Lung (tissue), 12 donors: ENCODE data around the gene NTM. TPM values are rescaled to one million over a fixed set of nuclear protein-coding genes. Genes with fewer than 3 reads are reported as not detected.

ENCODE experiments used
- ATAC-seq: fragments of 200-7000 bp; cut with Tn5 transposase; one replicate; pipeline ENCODE4 v1.9.1; 2020; ENCODE audit warnings: moderate number of reproducible peaks; ENCODE audit not compliant: insufficient read depth, low FRiP score
- DNase-seq, 3 donors: peaks; one replicate each; pipeline ENCODE4 v3.0.0-alpha.2; 2013 to 2017
- H3K27ac ChIP-seq, 2 donors: one replicate each; pipeline ENCODE4 v1.5.1; 2013; ENCODE audit warnings: mild to moderate bottlenecking in 2 of 2, moderate library complexity in 2 of 2, control low read depth in 1 of 2, inconsistent platforms in 1 of 2, low read depth in 1 of 2, low read length in 1 of 2
- H3K27me3 ChIP-seq, 3 donors: one replicate each; pipeline ENCODE4 v1.5.1; 2013; ENCODE audit warnings: low read length in 2 of 3; ENCODE audit not compliant: control insufficient read depth in 3 of 3, insufficient read depth in 3 of 3
- H3K36me3 ChIP-seq, 4 donors: one replicate each; pipeline ENCODE4 v1.5.1; 2013; ENCODE audit warnings: low read length in 4 of 4, mild to moderate bottlenecking in 1 of 4, moderate library complexity in 1 of 4; ENCODE audit not compliant: control insufficient read depth in 4 of 4, insufficient read depth in 4 of 4
- H3K4me1 ChIP-seq, 5 donors: one replicate each; pipeline ENCODE4 v1.5.1; 2013; ENCODE audit warnings: low read length in 5 of 5, mild to moderate bottlenecking in 2 of 5, moderate library complexity in 1 of 5; ENCODE audit not compliant: control insufficient read depth in 5 of 5, insufficient read depth in 5 of 5
- H3K4me3 ChIP-seq: one replicate; pipeline ENCODE4 v1.5.1; 2013; ENCODE audit warnings: mild to moderate bottlenecking, control low read depth, moderate library complexity
- H3K9ac ChIP-seq, 2 donors: one replicate each; pipeline ENCODE4 v1.5.1; 2013; ENCODE audit warnings: low read length in 2 of 2, control low read depth in 1 of 2; ENCODE audit not compliant: insufficient read depth in 1 of 2
- H3K9me3 ChIP-seq, 4 donors: one replicate each; pipeline ENCODE4 v1.5.1; 2013; ENCODE audit warnings: low read length in 3 of 4, mild to moderate bottlenecking in 1 of 4, moderate library complexity in 1 of 4; ENCODE audit not compliant: control insufficient read depth in 4 of 4, insufficient read depth in 3 of 4
- WGBS, 2 donors: extraction: QIAGEN DNeasy Blood & Tissue Kit; methylation state at CpG; one replicate each; pipeline ENCODE4 v1.1.7; 2013; 5-methylcytosine and 5-hydroxymethylcytosine counted together
- polyA plus RNA-seq, 2 donors: library from polyadenylated mRNA; stranded (reverse); fragments of 200-250 nt; gene quantifications; one replicate each; pipeline ENCODE4 v1.2.1, GENCODE V29; 2013
- total RNA-seq, 2 donors: library from RNA; depleted of rRNA in 1 of 2; stranded (reverse); fragments of >200 nt in 1 of 2; gene quantifications; one replicate each; pipeline ENCODE4 v1.2.1, GENCODE V29; 2014 to 2021
- TF ChIP-seq, protein P1 (sequence below): IDR thresholded peaks from 2 replicates; pipeline ENCODE4 v1.5.1; 2012; ENCODE audit warnings: mild to moderate bottlenecking; ENCODE audit errors: control extremely low read depth, extremely low read depth
- donor health status: control.
- donor health status: control.
- donor health status: Bipolar disorder and iron deficiency.
- donor health status: healthy.
- donor health status: DM: yes; HTN: yes; CAD: no.

Gene NTM
- total and polyA plus RNA-seq, 4 donors, result 0.39 to 30.9 (median 7.2) TPM

- Histone ChIP-seq H3K36me3 (no peaks in the 10 kb centered on the region), H3K9me3 (no peaks in the 10 kb centered on the region), H3K9ac (no peak overlapping the region), H3K4me3 (no peak overlapping the region), H3K27me3 (peaks cover 0 to 8% (median 5%) of the 10 kb centered on the region in 3 donors), H3K4me1 (no peaks in the 10 kb centered on the region), H3K27ac (no peak overlapping the region)
- WGBS, 2 donors, result 29 to 30% methylated on average over 15 of the region's 15 CpGs
- TF ChIP-seq, protein P1, sequence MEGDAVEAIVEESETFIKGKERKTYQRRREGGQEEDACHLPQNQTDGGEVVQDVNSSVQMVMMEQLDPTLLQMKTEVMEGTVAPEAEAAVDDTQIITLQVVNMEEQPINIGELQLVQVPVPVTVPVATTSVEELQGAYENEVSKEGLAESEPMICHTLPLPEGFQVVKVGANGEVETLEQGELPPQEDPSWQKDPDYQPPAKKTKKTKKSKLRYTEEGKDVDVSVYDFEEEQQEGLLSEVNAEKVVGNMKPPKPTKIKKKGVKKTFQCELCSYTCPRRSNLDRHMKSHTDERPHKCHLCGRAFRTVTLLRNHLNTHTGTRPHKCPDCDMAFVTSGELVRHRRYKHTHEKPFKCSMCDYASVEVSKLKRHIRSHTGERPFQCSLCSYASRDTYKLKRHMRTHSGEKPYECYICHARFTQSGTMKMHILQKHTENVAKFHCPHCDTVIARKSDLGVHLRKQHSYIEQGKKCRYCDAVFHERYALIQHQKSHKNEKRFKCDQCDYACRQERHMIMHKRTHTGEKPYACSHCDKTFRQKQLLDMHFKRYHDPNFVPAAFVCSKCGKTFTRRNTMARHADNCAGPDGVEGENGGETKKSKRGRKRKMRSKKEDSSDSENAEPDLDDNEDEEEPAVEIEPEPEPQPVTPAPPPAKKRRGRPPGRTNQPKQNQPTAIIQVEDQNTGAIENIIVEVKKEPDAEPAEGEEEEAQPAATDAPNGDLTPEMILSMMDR, result peak; percentile 28
- no peak for ATAC-seq
- peak; percentile 77 to 81 (median 78) for DNase-seq
Measured at GRCh38 chr11:131748151-131749050, 378.0 kb downstream of the NTM start.

DNA sequence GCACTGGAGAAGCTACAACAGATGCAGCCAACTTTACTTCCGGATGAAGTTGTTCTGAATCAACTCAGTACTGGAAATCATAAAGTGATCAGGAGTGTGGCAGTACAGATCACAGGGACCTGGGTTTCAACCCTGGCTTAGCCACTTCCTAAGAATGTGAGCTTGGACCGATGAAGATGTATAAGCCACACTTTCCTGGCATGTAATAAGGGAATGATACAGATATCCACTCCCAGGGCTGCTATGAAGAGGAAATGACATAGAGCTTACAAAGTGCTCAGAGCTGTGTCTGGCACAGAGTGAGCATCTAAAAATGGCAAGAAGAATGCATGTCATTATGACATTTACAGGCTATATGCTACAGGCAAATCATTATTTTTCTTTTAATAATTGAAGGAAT, 378.7 kb downstream of the NTM start:
- no peaks in the 10 kb centered on the region for H3K4me1 ChIP-seq
- TF ChIP-seq, protein P1, result no peak
- ATAC-seq (no peak), DNase-seq (peak in 1 of 3 donors; percentile 31)
- no peaks in the 10 kb centered on the region for H3K9me3 ChIP-seq
- H3K27ac ChIP-seq, result no peak overlapping the region
- WGBS, 2 donors, result 62 to 76% methylated on average over 2 of the region's 2 CpGs
- H3K27me3 ChIP-seq, result peaks cover 0 to 8% (median 5%) of the 10 kb centered on the region in 3 donors
- H3K9ac ChIP-seq, result no peak overlapping the region
- no peak overlapping the region for H3K4me3 ChIP-seq
- no peaks in the 10 kb centered on the region for H3K36me3 ChIP-seq

DNA sequence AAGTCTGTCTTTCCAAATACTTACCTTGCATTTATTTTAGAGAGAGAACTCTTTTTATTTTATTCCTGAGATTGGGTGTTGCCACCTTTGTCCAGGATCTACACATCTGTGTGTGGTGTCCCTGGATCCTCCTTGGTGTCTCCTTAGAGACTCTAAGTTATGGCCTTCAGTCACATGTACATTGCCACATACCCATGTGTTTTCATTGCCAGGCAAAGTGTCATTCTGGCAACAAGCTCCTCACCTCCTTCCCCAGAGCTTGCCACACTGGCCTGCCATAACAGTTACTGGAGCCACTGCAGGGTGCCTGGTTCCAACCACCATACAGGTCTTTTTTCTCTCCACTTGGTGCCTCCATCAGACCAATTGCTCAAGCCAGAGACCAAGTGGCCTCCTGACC, 379.7 kb downstream of the NTM start:
- H3K9me3 ChIP-seq, result no peaks in the 10 kb centered on the region
- H3K36me3 ChIP-seq, result no peaks in the 10 kb centered on the region
- H3K27ac ChIP-seq, result no peak overlapping the region
- H3K9ac ChIP-seq, result no peak overlapping the region
- no peak for DNase-seq
- no peaks in the 10 kb centered on the region for H3K4me1 ChIP-seq
- no peak for ATAC-seq
- no peak overlapping the region for H3K4me3 ChIP-seq
- TF ChIP-seq, protein P1, result no peak
- peaks cover 0 to 8% (median 5%) of the 10 kb centered on the region in 3 donors for H3K27me3 ChIP-seq
